ENCODE results near the gene ST6GALNAC2. TPM values are rescaled to one million over a fixed set of nuclear protein-coding genes. Genes with fewer than 3 reads are reported as not detected.
"Not testable (repeated sequence)": the region's sequence is repeated elsewhere in the genome, so short reads cannot be mapped to it uniquely, and the experiment has no call there.

The ST6GALNAC2 gene
- total RNA-seq, 2 experiments from 2014 or later: 0.32 TPM; not detected in 1

- H3K4me3 Mint-ChIP-seq: no peak overlapping the region
- no peaks in the 10 kb centered on the region for H3K9me3 Mint-ChIP-seq (ENCODE audit: low read depth)
- no peaks in the 10 kb centered on the region for H3K36me3 Mint-ChIP-seq (ENCODE audit: low read depth)
- peaks cover 13% of the 10 kb centered on the region for H3K4me1 Mint-ChIP-seq
- intact Hi-C loops (cut with DNase I, micrococcal nuclease): loop anchor here (1.0 to 10.0 kb wide), 9 partner anchors 24 to 191 kb away; partner anchors contain the start of genes ST6GALNAC2 (in 2 of the 2) and MXRA7 (in 1 of the 2)
- POLR2A ChIA-PET: interaction anchor here (0.6 to 1.2 kb wide), 2 partner anchors 35 to 194 kb away, joined by 3 read pairs; no protein-coding TSS in a partner anchor
- no peak overlapping the region for H3K27ac Mint-ChIP-seq
- DNase-seq: peak; percentile 89
- CTCF ChIA-PET: interaction anchor here (0.6 to 3.3 kb wide), 34 partner anchors 8 to 223 kb away, joined by 3 to 44 read pairs (median 4); partner anchors contain the start of genes PRCD and ST6GALNAC2
- no peaks in the 10 kb centered on the region for H3K27me3 Mint-ChIP-seq
- peak; percentile 89 for ATAC-seq
Observed at GRCh38 chr17:76523084-76524037, 62.3 kb downstream of the ST6GALNAC2 start.

DNA sequence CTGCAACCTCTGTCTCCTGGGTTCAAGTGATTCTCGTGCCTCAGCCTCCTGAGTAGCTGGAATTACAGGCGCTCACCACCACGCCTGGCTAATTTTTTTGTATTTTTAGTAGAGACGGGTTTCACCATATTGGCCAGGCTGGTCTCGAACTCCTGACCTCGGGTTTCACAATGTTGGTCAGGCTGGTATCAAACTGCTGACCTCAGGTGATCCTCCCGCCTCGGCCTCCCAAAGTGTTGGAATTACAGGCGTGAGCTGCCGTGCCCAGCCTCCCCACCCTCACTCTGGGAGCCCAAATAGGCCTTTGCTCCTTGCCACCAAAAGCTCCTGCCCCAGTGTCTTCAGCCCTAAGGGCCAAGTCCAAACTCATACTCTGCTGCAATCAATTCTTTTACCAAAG, 64.0 kb downstream of the ST6GALNAC2 start:
- not testable (repeated sequence) for H3K27me3 Mint-ChIP-seq; ATAC-seq; H3K4me3 Mint-ChIP-seq; H3K9me3 Mint-ChIP-seq (ENCODE audit: low read depth); H3K27ac Mint-ChIP-seq; DNase-seq; H3K36me3 Mint-ChIP-seq (ENCODE audit: low read depth)
- POLR2A ChIA-PET: interaction anchor here (1.2 kb wide), 1 partner anchor 37 kb away, joined by 3 read pairs; no protein-coding TSS in a partner anchor
- peaks cover 14% of the 10 kb centered on the region for H3K4me1 Mint-ChIP-seq
- CTCF ChIA-PET: interaction anchor here (0.8 to 3.3 kb wide), 5 partner anchors 36 to 160 kb away, joined by 3 to 44 read pairs (median 12); no protein-coding TSS in a partner anchor
- intact Hi-C loops (cut with DNase I, micrococcal nuclease): loop anchor here (2.0 to 10.0 kb wide), 5 partner anchors 63 to 193 kb away; partner anchors contain the start of genes ST6GALNAC2 (in 2 of the 2) and MXRA7 (in 1 of the 2)

GRCh38 chr17:76521262-76521661, 64.4 kb downstream of the ST6GALNAC2 start:
- ChIA-PET CTCF (interaction anchor here (0.6 to 3.2 kb wide), 7 partner anchors 14 to 255 kb away, joined by 3 to 26 read pairs (median 4); no protein-coding TSS in a partner anchor), POLR2A (no interaction called here)
- peaks cover 17% of the 10 kb centered on the region for H3K4me1 Mint-ChIP-seq
- no peaks in the 10 kb centered on the region for H3K36me3 Mint-ChIP-seq (ENCODE audit: low read depth)
- ATAC-seq: no peak
- H3K9me3 Mint-ChIP-seq (ENCODE audit: low read depth): no peaks in the 10 kb centered on the region
- DNase-seq: no peak
- intact Hi-C loops (cut with DNase I, micrococcal nuclease): loop anchor here in 1 of 2 experiments (10.0 kb wide), 3 partner anchors 64 to 194 kb away; partner anchors contain the start of genes MXRA7 and ST6GALNAC2
- H3K4me3 Mint-ChIP-seq: no peak overlapping the region
- H3K27me3 Mint-ChIP-seq: no peaks in the 10 kb centered on the region
- no peak overlapping the region for H3K27ac Mint-ChIP-seq

DNA sequence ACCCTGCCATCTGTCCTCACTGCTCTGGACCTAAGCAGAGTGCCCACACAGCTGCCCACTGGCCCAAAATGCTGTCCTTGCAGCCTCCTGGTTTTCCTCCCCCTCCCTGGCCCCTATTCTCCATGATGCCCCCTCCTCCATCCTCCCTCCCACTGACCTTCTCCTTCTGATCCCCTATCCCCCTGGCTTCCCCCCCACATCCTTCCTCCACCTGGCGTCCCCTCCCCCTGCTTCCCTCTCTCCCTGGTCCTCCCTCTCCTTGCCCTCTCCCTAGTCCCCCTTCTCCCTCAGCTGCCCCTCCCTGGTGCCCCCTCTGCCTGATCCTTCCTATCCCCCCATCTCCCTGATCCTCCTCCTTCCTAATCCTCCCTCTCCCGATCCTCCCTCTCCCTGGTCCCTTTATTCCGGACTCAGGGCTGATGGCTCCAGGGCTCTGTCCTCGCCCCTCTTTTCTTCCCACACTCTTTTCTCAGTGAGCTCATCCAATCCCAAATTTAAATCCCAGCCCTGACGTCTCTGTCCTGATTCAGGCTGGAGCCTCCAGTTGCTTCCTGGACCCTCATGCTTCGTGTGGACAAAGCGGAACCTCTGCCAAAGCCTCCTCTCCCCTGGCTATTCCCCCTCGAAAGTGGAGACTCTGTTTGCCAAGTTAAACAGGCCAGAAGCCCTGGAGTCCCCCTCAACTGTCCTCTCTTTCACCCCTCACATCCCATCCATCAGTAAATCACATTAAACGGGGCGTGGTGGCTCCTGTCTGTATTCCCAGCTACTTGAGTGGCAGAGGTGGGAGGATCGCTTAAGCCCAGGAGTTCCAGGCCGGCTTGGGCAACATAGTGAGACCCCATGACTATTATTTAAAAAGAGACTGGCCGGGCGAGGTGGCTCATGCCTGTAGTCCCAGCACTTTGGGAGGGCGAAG, 66.4 kb downstream of the ST6GALNAC2 start:
- intact Hi-C loops (cut with DNase I, micrococcal nuclease): loop anchor here in 1 of 2 experiments (5.0 kb wide), 1 partner anchor 153 kb away; no protein-coding TSS in a partner anchor
- peaks cover 35% of the 10 kb centered on the region for H3K4me1 Mint-ChIP-seq

DNA sequence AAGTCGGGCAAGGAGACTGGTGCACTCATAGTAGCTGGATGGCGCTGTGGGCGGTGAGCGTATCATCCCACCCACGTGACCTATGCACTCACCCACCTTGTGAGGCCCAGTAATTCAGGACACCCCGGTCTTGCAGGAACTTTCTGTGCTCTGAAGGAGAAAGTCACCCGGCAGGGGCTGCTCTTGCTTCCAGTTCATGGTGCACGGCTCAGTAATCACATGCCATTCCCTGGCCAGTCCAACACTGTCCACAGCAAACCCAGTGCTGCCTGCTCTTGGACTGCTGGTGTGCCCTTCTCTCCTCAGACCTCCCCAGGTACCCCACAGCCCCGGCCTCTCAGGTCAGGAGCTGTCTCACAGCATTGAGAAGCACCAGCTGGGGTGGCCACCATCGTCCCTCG, 68.0 kb downstream of the ST6GALNAC2 start:
- no peak overlapping the region for H3K4me3 Mint-ChIP-seq
- POLR2A ChIA-PET: no interaction called here

More for the DNA sequence above, 66.4 kb downstream of the ST6GALNAC2 start:
- CTCF ChIA-PET: interaction anchor here (0.6 to 1.9 kb wide), 4 partner anchors 9 to 105 kb away, joined by 3 to 12 read pairs (median 4); no protein-coding TSS in a partner anchor
- Mint-ChIP-seq H3K9me3 (ENCODE audit: low read depth) (no peaks in the 10 kb centered on the region), H3K36me3 (ENCODE audit: low read depth) (no peaks in the 10 kb centered on the region), H3K27ac (no peak overlapping the region), H3K4me3 (no peak overlapping the region), H3K27me3 (no peaks in the 10 kb centered on the region)
- DNase-seq: no peak
- POLR2A ChIA-PET: no interaction called here
- ATAC-seq: no peak

More for the DNA sequence above, 68.0 kb downstream of the ST6GALNAC2 start:
- intact Hi-C loops (cut with DNase I, micrococcal nuclease): loop anchor here in 1 of 2 experiments (5.0 kb wide), 1 partner anchor 155 kb away; no protein-coding TSS in a partner anchor
- ATAC-seq: no peak
- no peak for DNase-seq
- CTCF ChIA-PET: interaction anchor here (1.5 to 2.5 kb wide), 3 partner anchors 15 to 107 kb away, joined by 4 to 9 read pairs (median 6); no protein-coding TSS in a partner anchor
- no peaks in the 10 kb centered on the region for H3K36me3 Mint-ChIP-seq (ENCODE audit: low read depth)
- H3K4me1 Mint-ChIP-seq: peaks cover 32% of the 10 kb centered on the region
- no peaks in the 10 kb centered on the region for H3K27me3 Mint-ChIP-seq
- H3K9me3 Mint-ChIP-seq (ENCODE audit: low read depth): no peaks in the 10 kb centered on the region
- peak overlapping the region; percentile 40 for H3K27ac Mint-ChIP-seq

Other genes starting within 250 kb of the ST6GALNAC2 start
- gene PRPSAP1, start 231.9 kb downstream of the ST6GALNAC2 start, total RNA-seq: 10 to 100 TPM; 26.7 to 34.9 TPM
- 10 to 100 TPM in 1 of 2 experiments, 1 to 10 TPM in 1; 7.4 to 11.7 TPM for gene SPHK1, start 201.3 kb downstream of the ST6GALNAC2 start, total RNA-seq
- 10 to 100 TPM; 28.1 to 30.7 TPM for gene UBE2O, start 132.7 kb downstream of the ST6GALNAC2 start, total RNA-seq
- under 1 TPM in 1 of 2 experiments, not detected in 1; 0.16 TPM for gene AANAT, start 118.3 kb downstream of the ST6GALNAC2 start, total RNA-seq
- 10 to 100 TPM; 23.9 to 28.4 TPM for gene RHBDF2, start 84.4 kb downstream of the ST6GALNAC2 start, total RNA-seq
- gene CYGB, start 48.2 kb downstream of the ST6GALNAC2 start, total RNA-seq: not detected
- not detected for gene PRCD, start 45.8 kb downstream of the ST6GALNAC2 start, total RNA-seq
- under 1 TPM; 0.88 to 0.89 TPM for gene ST6GALNAC1, start 57.9 kb upstream of the ST6GALNAC2 start, total RNA-seq
- gene MXRA7, start 125.1 kb upstream of the ST6GALNAC2 start, total RNA-seq: 10 to 100 TPM; 18.4 to 20.2 TPM
- 10 to 100 TPM; 51.3 to 65.5 TPM for gene JMJD6, start 140.7 kb upstream of the ST6GALNAC2 start, total RNA-seq
- 10 to 100 TPM; 18.9 to 25.3 TPM for gene METTL23, start 141.0 kb upstream of the ST6GALNAC2 start, total RNA-seq
- gene SRSF2, start 151.5 kb upstream of the ST6GALNAC2 start, total RNA-seq: 100 to 1,000 TPM; 335 to 340 TPM
- gene MFSD11, start 152.3 kb upstream of the ST6GALNAC2 start, total RNA-seq: 10 to 100 TPM; 10.3 to 15.1 TPM

Data from activated CD4-positive, alpha-beta T cell treated with anti-CD3 and anti-CD28 coated beads for 36 hours (primary cell).